Uterus (tissue), 2 donors: ENCODE data around the gene LRRN3.

Source experiments
- POLR2A ChIP-seq, 2 donors: fragments of 450-650 bp; IDR thresholded peaks; one replicate each; pipeline ENCODE4 v1.6.1; 2016; ENCODE audit warnings: antibody characterized with exemption in 2 of 2, mild to moderate bottlenecking in 1 of 2, moderate library complexity in 1 of 2
- TF ChIP-seq, protein P1 (sequence below), 4 experiments: fragments of 200-600 bp in 2 of 4; fragments of 450-650 bp in 2 of 4; sonication (generic) in 2 of 4; IDR thresholded peaks; one replicate each; pipeline ENCODE4 v1.5.1; 2016 to 2019; ENCODE audit warnings: antibody characterized with exemption in 4 of 4, mild to moderate bottlenecking in 2 of 4, moderate library complexity in 1 of 4

DNA sequence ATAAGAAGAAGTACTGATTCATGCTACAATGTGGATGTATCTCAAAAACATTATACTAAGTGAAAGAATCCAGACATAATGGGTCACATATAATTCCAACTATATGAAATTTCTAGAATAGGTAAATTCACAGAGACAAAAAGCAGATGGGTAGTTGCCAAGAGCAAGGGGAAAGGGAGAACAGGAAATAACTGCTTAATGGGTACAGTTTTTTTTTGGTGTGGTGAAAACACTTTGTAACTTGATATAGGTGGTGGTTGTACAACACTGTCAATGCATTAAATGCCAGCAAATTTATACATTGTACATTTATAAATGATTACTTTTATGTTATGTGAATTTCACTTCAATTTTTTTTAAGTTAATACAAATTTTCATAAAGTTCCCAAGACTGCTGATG is 19.4 kb upstream of the LRRN3 start:
- TF ChIP-seq, protein P1, sequence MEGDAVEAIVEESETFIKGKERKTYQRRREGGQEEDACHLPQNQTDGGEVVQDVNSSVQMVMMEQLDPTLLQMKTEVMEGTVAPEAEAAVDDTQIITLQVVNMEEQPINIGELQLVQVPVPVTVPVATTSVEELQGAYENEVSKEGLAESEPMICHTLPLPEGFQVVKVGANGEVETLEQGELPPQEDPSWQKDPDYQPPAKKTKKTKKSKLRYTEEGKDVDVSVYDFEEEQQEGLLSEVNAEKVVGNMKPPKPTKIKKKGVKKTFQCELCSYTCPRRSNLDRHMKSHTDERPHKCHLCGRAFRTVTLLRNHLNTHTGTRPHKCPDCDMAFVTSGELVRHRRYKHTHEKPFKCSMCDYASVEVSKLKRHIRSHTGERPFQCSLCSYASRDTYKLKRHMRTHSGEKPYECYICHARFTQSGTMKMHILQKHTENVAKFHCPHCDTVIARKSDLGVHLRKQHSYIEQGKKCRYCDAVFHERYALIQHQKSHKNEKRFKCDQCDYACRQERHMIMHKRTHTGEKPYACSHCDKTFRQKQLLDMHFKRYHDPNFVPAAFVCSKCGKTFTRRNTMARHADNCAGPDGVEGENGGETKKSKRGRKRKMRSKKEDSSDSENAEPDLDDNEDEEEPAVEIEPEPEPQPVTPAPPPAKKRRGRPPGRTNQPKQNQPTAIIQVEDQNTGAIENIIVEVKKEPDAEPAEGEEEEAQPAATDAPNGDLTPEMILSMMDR (IDR thresholded peaks at IDR 0.05): no peak
- no peak for TF ChIP-seq POLR2A (IDR thresholded peaks at IDR 0.05)
